IMR-90 (cell line): ENCODE measurements around the gene TNRC18. TPM values are rescaled to one million over a fixed set of nuclear protein-coding genes. Genes with fewer than 3 reads are reported as not detected.
A peak's percentile ranks its signal among the peaks of the same experiment; 100 is the strongest.
"Not testable (repeated sequence)": the region's sequence is repeated elsewhere in the genome, so short reads cannot be mapped to it uniquely, and the experiment has no call there.

Experiments
- ATAC-seq: fragments of 200-7000 bp; cut with Tn5 transposase; 2 replicates; pipeline ENCODE4 v1.9.1; 2020; ENCODE audit warnings: low read depth, mild to moderate bottlenecking, moderate library complexity
- BruUV-seq: library from RNA; stranded (reverse); fragments of 400-500 nt; replicated peaks from 2 replicates; lab custom pipeline; 2021; lab: Mats Ljungman, UMichigan
- CTCF ChIA-PET: fragments of 300-600 bp; formaldehyde crosslinking; extraction: SDS; loops from one replicate; lab custom pipeline; 2021; ENCODE audit warnings: antibody characterized with exemption; lab: Yijun Ruan, JAX
- POLR2A ChIA-PET: fragments of 300-600 bp; sonication (Branson Sonifier 250); formaldehyde crosslinking; loops from one replicate; lab custom pipeline; 2022; ENCODE audit warnings: antibody characterized with exemption; ENCODE audit not compliant: unreplicated experiment; lab: Charles Lee
- DNase-seq: peaks from one replicate; pipeline ENCODE4 v3.0.0; 2013
- H2AFZ ChIP-seq: replicated peaks from 2 replicates; pipeline ENCODE3; 2013; ENCODE audit warnings: low read length, mild to moderate bottlenecking; ENCODE audit not compliant: poor library complexity
- H2AK5ac ChIP-seq: 2 replicates; pipeline ENCODE4 v1.6.1; 2013; ENCODE audit warnings: low read depth, low read length, inconsistent platforms
- H2AK9ac ChIP-seq: replicated peaks from 2 replicates; pipeline ENCODE3; 2013; ENCODE audit warnings: mild to moderate bottlenecking, low read depth, low read length, moderate library complexity; ENCODE audit not compliant: poor library complexity
- H2BK120ac ChIP-seq: 2 replicates; pipeline ENCODE4 v1.6.1; 2013; ENCODE audit warnings: low read depth, low read length, inconsistent platforms
- H2BK15ac ChIP-seq: 3 replicates; pipeline ENCODE4 v1.6.1; 2013; ENCODE audit warnings: low read depth, low read length, inconsistent platforms
- H2BK20ac ChIP-seq: 2 replicates; pipeline ENCODE4 v1.6.1; 2013; ENCODE audit warnings: low read depth, mild to moderate bottlenecking, inconsistent platforms, low read length, moderate library complexity
- H2BK5ac ChIP-seq: 2 replicates; pipeline ENCODE4 v1.6.1; 2013; ENCODE audit warnings: mild to moderate bottlenecking, low read depth, low read length, inconsistent platforms; ENCODE audit not compliant: poor library complexity, severe bottlenecking
- H3K14ac ChIP-seq: replicated peaks from 2 replicates; pipeline ENCODE4 v1.6.1; 2013; ENCODE audit warnings: low read depth, low read length, inconsistent platforms
- H3K18ac ChIP-seq: 2 replicates; pipeline ENCODE4 v1.6.1; 2013; ENCODE audit warnings: low read depth, low read length, control low read depth
- H3K23ac ChIP-seq: 2 replicates; pipeline ENCODE4 v1.6.1; 2013; ENCODE audit warnings: low read depth, low read length, inconsistent platforms
- H3K27ac ChIP-seq: 2 replicates; pipeline ENCODE4 v1.5.1; 2013; ENCODE audit warnings: mild to moderate bottlenecking, control low read depth, low read length; ENCODE audit not compliant: insufficient read depth
- H3K27me3 ChIP-seq: 2 replicates; pipeline ENCODE4 v1.6.1; 2013; ENCODE audit warnings: low read length; ENCODE audit not compliant: control insufficient read depth, insufficient read depth
- H3K36me3 ChIP-seq: 2 replicates; pipeline ENCODE4 v1.6.1; 2013; ENCODE audit warnings: low read length, mixed read lengths; ENCODE audit not compliant: control insufficient read depth, insufficient read depth
- H3K4ac ChIP-seq: 2 replicates; pipeline ENCODE4 v1.6.1; 2013; ENCODE audit warnings: low read depth, low read length, inconsistent platforms
- H3K4me1 ChIP-seq: 2 replicates; pipeline ENCODE4 v1.6.1; 2013; ENCODE audit warnings: low read length, mixed read lengths; ENCODE audit not compliant: control insufficient read depth, insufficient read depth
- H3K4me2 ChIP-seq: 2 replicates; pipeline ENCODE4 v1.6.1; 2013; ENCODE audit warnings: low read depth, mild to moderate bottlenecking, control low read depth, low read length, moderate library complexity
- H3K4me3 ChIP-seq: 2 replicates; pipeline ENCODE4 v1.5.1; 2013; ENCODE audit warnings: low read depth, mild to moderate bottlenecking, control low read depth, low read length, moderate library complexity; ENCODE audit not compliant: insufficient read depth
- H3K56ac ChIP-seq: 2 replicates; pipeline ENCODE4 v1.6.1; 2013; ENCODE audit warnings: low read length, inconsistent platforms; ENCODE audit not compliant: insufficient read depth; ENCODE audit errors: extremely low read depth
- H3K79me1 ChIP-seq, 2 experiments: 2 replicates each; pipeline ENCODE4 v1.6.1; 2013; ENCODE audit warnings: low read length in 2 of 2, inconsistent platforms in 1 of 2, low read depth in 1 of 2
- H3K9ac ChIP-seq: 2 replicates; pipeline ENCODE4 v1.6.1; 2013; ENCODE audit warnings: low read depth, low read length, control low read depth
- H3K9me1 ChIP-seq: 2 replicates; pipeline ENCODE4 v1.6.1; 2013; ENCODE audit warnings: low read length, inconsistent platforms; ENCODE audit not compliant: insufficient read depth
- H3K9me3 ChIP-seq: 2 replicates; pipeline ENCODE4 v1.6.1; 2013; ENCODE audit warnings: low read length; ENCODE audit not compliant: control insufficient read depth, insufficient read depth
- H4K20me1 ChIP-seq: 2 replicates; pipeline ENCODE4 v1.6.1; 2013; ENCODE audit warnings: low read length, inconsistent platforms; ENCODE audit not compliant: insufficient read depth
- H4K5ac ChIP-seq: 2 replicates; pipeline ENCODE4 v1.6.1; 2013; ENCODE audit warnings: mild to moderate bottlenecking, low read depth, low read length, control low read depth
- H4K8ac ChIP-seq, 2 experiments: 2 replicates each; pipeline ENCODE4 v1.6.1; 2013; ENCODE audit warnings: low read depth in 2 of 2, low read length in 2 of 2, control low read depth in 1 of 2, inconsistent platforms in 1 of 2
- H4K91ac ChIP-seq: 2 replicates; pipeline ENCODE4 v1.6.1; 2013; ENCODE audit warnings: low read depth, low read length, inconsistent platforms; ENCODE audit not compliant: insufficient read depth
- whole genome bisulfite sequencing, 2 experiments: methylation state at CpG; one replicate each; pipeline versions ENCODE4 v1.1.5 to v1.1.7; 2013; ENCODE audit warnings: missing lambda C conversion rate in 2 of 2; ENCODE audit not compliant: insufficient read length in 1 of 2; ENCODE audit errors: extremely low coverage in 2 of 2; 5-methylcytosine and 5-hydroxymethylcytosine counted together
- dilution Hi-C: fragments of 300-500 bp; cut with HindIII; formaldehyde crosslinking; loops from one replicate; pipeline ENCODE4 v1.14.3; 2018; ENCODE audit warnings: low sequenced_read_pairs; ENCODE audit not compliant: unreplicated experiment
- in situ Hi-C: fragments of 300-500 bp; cut with MboI; formaldehyde crosslinking; loops from 3 replicates; pipeline ENCODE4 v1.14.3; 2019; ENCODE audit warnings: low sequenced_read_pairs, inconsistent platforms, mixed read lengths
- intact Hi-C: fragments of 100-400 bp; cut with micrococcal nuclease; formaldehyde crosslinking; loops from 2 replicates; pipeline ENCODE4 v1.10.0; 2022
- polyA plus RNA-seq, 3 experiments: library from polyadenylated mRNA; depleted of rRNA; stranded (reverse); fragments of >200 nt; gene quantifications; 2 replicates each; pipeline ENCODE4 v1.2.3, GENCODE V29; 2012; ENCODE audit warnings: low replicate concordance in 1 of 3
- total RNA-seq: library from RNA; depleted of rRNA; stranded (reverse); fragments of >200 nt; gene quantifications from 2 replicates; pipeline ENCODE4 v1.2.3, GENCODE V29; 2012

TNRC18 gene
- total and polyA plus RNA-seq, 2 of the 4 experiments (the other 2 are of a cell fraction): 4.7 to 29.6 TPM

DNA sequence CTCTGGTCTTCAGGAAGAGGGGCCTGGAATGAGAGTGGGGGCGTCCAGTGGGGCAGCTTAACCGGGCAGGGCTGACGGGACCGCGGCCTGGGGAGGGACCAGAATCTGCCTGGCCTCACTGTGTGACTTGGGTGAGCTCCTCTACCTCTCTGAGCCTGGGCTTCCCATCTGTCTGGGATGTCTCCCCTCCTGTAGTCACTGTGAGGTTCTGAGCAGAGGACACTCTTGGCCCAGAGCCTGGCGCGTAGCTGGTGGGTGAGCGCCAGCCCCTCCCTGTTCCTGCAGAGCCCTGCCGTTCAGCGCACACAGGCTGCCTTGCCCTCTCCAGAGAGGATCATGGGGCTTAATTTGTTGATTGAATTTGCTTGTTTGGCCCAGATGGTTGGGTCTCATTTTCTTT lies 148.1 kb downstream of the TNRC18 start:
- H3K18ac ChIP-seq, H4K91ac ChIP-seq, H4K5ac ChIP-seq, BruUV-seq, H4K20me1 ChIP-seq, H3K14ac ChIP-seq, H3K4ac ChIP-seq, H2BK15ac ChIP-seq, intact Hi-C loops, in situ Hi-C loops, H3K4me2 ChIP-seq, DNase-seq, H2AFZ ChIP-seq, H3K27ac ChIP-seq, H3K4me3 ChIP-seq, H3K4me1 ChIP-seq, H4K8ac ChIP-seq, H3K9me1 ChIP-seq, H3K9me3 ChIP-seq, H3K9ac ChIP-seq, H2BK5ac ChIP-seq, H2BK20ac ChIP-seq, dilution Hi-C loops, H2BK120ac ChIP-seq, H3K56ac ChIP-seq, H3K36me3 ChIP-seq, H2AK9ac ChIP-seq, H3K23ac ChIP-seq, POLR2A ChIA-PET, H3K79me1 ChIP-seq, CTCF ChIA-PET, H2AK5ac ChIP-seq: not testable (repeated sequence)
- WGBS, 2 experiments: no CpG with 5 or more reads among the region's 10 CpGs
- peak; percentile 43 for ATAC-seq
- H3K27me3 ChIP-seq: peaks cover 16% of the 10 kb centered on the region

DNA sequence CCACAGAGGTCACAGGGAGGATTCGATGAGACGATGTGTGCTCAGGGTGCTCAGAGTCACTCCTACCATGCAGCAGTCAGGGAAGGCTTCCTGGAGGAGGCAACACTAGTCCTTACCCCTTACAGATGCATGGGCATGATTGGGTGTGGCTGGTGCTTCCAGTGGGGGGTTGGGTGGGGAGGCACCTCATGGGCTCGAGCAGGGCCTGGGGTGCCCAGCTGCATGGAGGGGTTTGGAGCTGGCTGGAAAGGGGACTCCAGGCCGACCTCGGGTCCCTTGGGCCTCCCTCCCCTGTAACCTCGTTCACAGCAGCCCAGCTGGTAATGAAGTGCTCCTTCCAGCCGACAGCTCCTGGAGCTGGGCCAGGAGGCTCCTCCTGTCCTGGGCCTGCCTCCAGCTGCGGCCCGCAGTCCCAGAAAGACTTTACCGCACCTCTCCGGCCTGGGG lies 148.6 kb downstream of the TNRC18 start:
- H3K9me1 ChIP-seq, POLR2A ChIA-PET, H3K79me1 ChIP-seq, H2AK9ac ChIP-seq, H4K20me1 ChIP-seq, H3K27ac ChIP-seq, BruUV-seq, H4K91ac ChIP-seq, H2BK5ac ChIP-seq, H3K4me1 ChIP-seq, H2AK5ac ChIP-seq, H2BK15ac ChIP-seq, H2AFZ ChIP-seq, intact Hi-C loops, H3K4ac ChIP-seq, H3K18ac ChIP-seq, H3K4me3 ChIP-seq, H3K14ac ChIP-seq, H3K23ac ChIP-seq, DNase-seq, H3K9me3 ChIP-seq, H4K5ac ChIP-seq, H2BK20ac ChIP-seq, H3K56ac ChIP-seq, H4K8ac ChIP-seq, H2BK120ac ChIP-seq, H3K36me3 ChIP-seq, H3K4me2 ChIP-seq, H3K9ac ChIP-seq, dilution Hi-C loops, in situ Hi-C loops: not testable (repeated sequence)
- peaks cover 18% of the 10 kb centered on the region for H3K27me3 ChIP-seq
- peak; percentile 68 for ATAC-seq
- CTCF ChIA-PET: interaction anchor here (0.6 kb wide), 1 partner anchor 21 kb away, joined by 6 read pairs; no protein-coding TSS in a partner anchor
- no CpG with 5 or more reads among the region's 11 CpGs for WGBS, 2 experiments
